OCI-LY3 (cell line): ENCODE data around the gene CSH1.
"Not testable (repeated sequence)": the region's sequence is repeated elsewhere in the genome, so short reads cannot be mapped to it uniquely, and the experiment has no call there.

Experiments used
- H2AFZ ChIP-seq: fragments of 200-600, 300-600 bp; shearing (Covaris generic); 2 replicates; pipeline ENCODE4 v1.6.0; 2014; ENCODE audit warnings: antibody characterized with exemption, low read depth, low read length
- H3K27ac ChIP-seq: fragments of 200-600, 300-600 bp; sonication (generic); 2 replicates; pipeline ENCODE4 v1.5.1; 2014; ENCODE audit warnings: mild to moderate bottlenecking, low read length, moderate library complexity, mixed read lengths
- H3K27me3 ChIP-seq: fragments of 200-600, 300-600 bp; sonication (generic); 2 replicates; pipeline ENCODE4 v1.6.1; 2014; ENCODE audit warnings: low read depth, low read length, mixed read lengths
- H3K36me3 ChIP-seq: fragments of 200-600, 300-600 bp; sonication (generic); replicated peaks from 2 replicates; pipeline ENCODE3; 2014; ENCODE audit warnings: low read depth, low read length, mixed read lengths
- H3K4me1 ChIP-seq: fragments of 300-600, 200-600 bp; sonication (generic); 2 replicates; pipeline ENCODE4 v1.6.1; 2014; ENCODE audit warnings: low read length, mixed read lengths
- H3K4me2 ChIP-seq: fragments of 200-600, 300-600 bp; sonication (generic); 2 replicates; pipeline ENCODE4 v1.6.1; 2014; ENCODE audit warnings: low read length, mixed read lengths
- H3K4me3 ChIP-seq: fragments of 300-600, 200-600 bp; sonication (generic); 2 replicates; pipeline ENCODE4 v1.5.1; 2014; ENCODE audit warnings: antibody characterized with exemption, mild to moderate bottlenecking, low read length, moderate library complexity
- H3K79me2 ChIP-seq: fragments of 300-600, 200-600 bp; shearing (Covaris generic); 2 replicates; pipeline ENCODE4 v1.6.1; 2014; ENCODE audit warnings: mild to moderate bottlenecking, low read length, mixed read lengths
- H3K9ac ChIP-seq: fragments of 300-600, 200-600 bp; shearing (Covaris generic); 2 replicates; pipeline ENCODE4 v1.6.0; 2014; ENCODE audit warnings: mild to moderate bottlenecking, low read length, moderate library complexity
- H3K9me3 ChIP-seq: fragments of 200-600, 300-600 bp; shearing (Covaris generic); 2 replicates; pipeline ENCODE4 v1.6.1; 2014; ENCODE audit warnings: low read length, mixed read lengths; ENCODE audit not compliant: insufficient read depth
- H4K20me1 ChIP-seq: fragments of 200-600, 300-600 bp; sonication (generic); 2 replicates; pipeline ENCODE4 v1.6.1; 2016; ENCODE audit warnings: low read length, mixed read lengths; ENCODE audit not compliant: insufficient read depth
- EZH2phosphoT487 ChIP-seq: fragments of 200-600 bp; shearing (Covaris generic); IDR thresholded peaks from 2 replicates; pipeline ENCODE4 v1.6.1; 2018; ENCODE audit warnings: antibody characterized with exemption, mixed run types, low read depth
- TF ChIP-seq, protein P1 (sequence below): fragments of 200-600, 300-600 bp; sonication (generic); IDR thresholded peaks from 2 replicates; pipeline ENCODE4 v1.5.1; 2014; ENCODE audit warnings: antibody characterized with exemption, low read length, low read depth

CSH1 gene

GRCh38 chr17:63919311-63919723 is 22.9 kb upstream of the CSH1 start:
- Histone ChIP-seq H2AFZ (no peak overlapping the region), H3K27ac (no peak overlapping the region), H3K36me3 (no peaks in the 10 kb centered on the region), H3K4me3 (peak overlapping the region; percentile 75), H4K20me1 (no peaks in the 10 kb centered on the region), H3K4me2 (peak overlapping the region; percentile 95), H3K4me1 (peaks cover 64% of the 10 kb centered on the region), H3K79me2 (no peaks in the 10 kb centered on the region), H3K27me3 (peaks cover 5% of the 10 kb centered on the region), H3K9ac (peak overlapping the region; percentile 41; the same call in 1 of the 2 replicates), H3K9me3 (no peaks in the 10 kb centered on the region)
- TF ChIP-seq, protein P1, sequence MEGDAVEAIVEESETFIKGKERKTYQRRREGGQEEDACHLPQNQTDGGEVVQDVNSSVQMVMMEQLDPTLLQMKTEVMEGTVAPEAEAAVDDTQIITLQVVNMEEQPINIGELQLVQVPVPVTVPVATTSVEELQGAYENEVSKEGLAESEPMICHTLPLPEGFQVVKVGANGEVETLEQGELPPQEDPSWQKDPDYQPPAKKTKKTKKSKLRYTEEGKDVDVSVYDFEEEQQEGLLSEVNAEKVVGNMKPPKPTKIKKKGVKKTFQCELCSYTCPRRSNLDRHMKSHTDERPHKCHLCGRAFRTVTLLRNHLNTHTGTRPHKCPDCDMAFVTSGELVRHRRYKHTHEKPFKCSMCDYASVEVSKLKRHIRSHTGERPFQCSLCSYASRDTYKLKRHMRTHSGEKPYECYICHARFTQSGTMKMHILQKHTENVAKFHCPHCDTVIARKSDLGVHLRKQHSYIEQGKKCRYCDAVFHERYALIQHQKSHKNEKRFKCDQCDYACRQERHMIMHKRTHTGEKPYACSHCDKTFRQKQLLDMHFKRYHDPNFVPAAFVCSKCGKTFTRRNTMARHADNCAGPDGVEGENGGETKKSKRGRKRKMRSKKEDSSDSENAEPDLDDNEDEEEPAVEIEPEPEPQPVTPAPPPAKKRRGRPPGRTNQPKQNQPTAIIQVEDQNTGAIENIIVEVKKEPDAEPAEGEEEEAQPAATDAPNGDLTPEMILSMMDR, result peak; percentile 82
- no peak for TF ChIP-seq EZH2phosphoT487

DNA sequence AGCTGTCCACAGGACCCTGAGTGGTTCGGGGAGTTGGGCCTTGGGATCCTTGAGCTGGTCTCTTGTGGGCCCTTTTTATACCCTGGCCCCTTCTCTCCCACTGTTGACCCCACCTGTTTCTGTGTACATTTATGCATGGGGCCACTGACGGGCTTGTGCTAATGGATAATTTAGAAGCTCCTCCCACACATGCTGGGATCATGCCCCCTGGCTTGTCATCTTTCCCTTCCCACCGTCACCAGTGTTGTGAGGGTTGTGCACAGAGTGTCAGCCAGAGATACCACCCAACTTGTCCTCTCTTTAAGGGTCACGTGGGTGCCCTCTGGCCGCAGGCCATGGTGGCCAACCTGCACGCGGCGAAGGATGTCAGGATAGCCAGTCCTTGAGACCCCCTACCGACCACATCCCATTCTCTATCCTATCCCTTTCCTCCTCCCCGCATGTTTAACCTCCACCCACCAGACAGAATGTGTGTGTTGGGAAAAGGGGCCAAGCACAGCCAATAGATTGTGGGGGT is 22.5 kb upstream of the CSH1 start, which contains the start of gene GH1:
GH1 (minus strand) TSS at position 51 of the 517 bp plus-strand sequence. CDS start 63 bp downstream, outside the sequence.
- not testable (repeated sequence) for H3K27ac ChIP-seq
- Histone ChIP-seq H3K4me3 (peak within 1 kb of the TSS; percentile 75), H3K9ac (peak within 1 kb of the TSS; percentile 41; the same call in 1 of the 2 replicates)

DNA sequence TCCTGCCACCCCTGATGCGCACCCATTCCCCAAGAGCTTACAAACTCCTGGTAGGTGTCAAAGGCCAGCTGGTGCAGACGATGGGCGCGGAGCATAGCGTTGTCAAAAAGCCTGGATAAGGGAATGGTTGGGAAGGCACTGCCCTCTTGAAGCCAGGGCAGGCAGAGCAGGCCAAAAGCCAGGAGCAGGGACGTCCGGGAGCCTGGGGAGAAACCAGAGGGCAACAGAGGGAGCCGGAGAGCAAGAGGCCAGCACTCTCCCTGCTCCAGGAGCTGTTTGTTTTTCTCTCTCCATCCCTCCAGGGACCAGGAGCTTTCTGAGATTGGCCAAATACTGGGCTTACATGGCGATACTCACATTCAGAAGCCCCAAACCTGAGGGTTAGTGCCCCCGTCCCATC is 21.9 kb upstream of the CSH1 start:
- no peak overlapping the region for H3K4me3 ChIP-seq
- no peaks in the 10 kb centered on the region for H4K20me1 ChIP-seq
- H3K36me3 ChIP-seq, result no peaks in the 10 kb centered on the region
- no peak overlapping the region for H2AFZ ChIP-seq
- peaks cover 5% of the 10 kb centered on the region for H3K27me3 ChIP-seq
- H3K79me2 ChIP-seq, result no peaks in the 10 kb centered on the region
- H3K9me3 ChIP-seq, result no peaks in the 10 kb centered on the region
- H3K27ac ChIP-seq, result no peak overlapping the region
- TF ChIP-seq, protein P1, result no peak
- no peak for TF ChIP-seq EZH2phosphoT487
- peaks cover 62% of the 10 kb centered on the region for H3K4me1 ChIP-seq
- no peak overlapping the region for H3K9ac ChIP-seq
- no peak overlapping the region for H3K4me2 ChIP-seq

More for the DNA sequence above, 22.5 kb upstream of the CSH1 start, which contains the start of gene GH1:
- H3K27me3 ChIP-seq, H4K20me1 ChIP-seq, H3K9me3 ChIP-seq, H3K79me2 ChIP-seq, H2AFZ ChIP-seq, H3K36me3 ChIP-seq: not testable (repeated sequence)
- peak within 1 kb of the TSS; percentile 95 for H3K4me2 ChIP-seq
- H3K4me1 ChIP-seq, result peaks cover 66% of the 10 kb centered on the region

- peaks cover 55% of the 10 kb centered on the region for H3K4me1 ChIP-seq
- no peak overlapping the region for H3K9ac ChIP-seq
- H2AFZ ChIP-seq, result no peak overlapping the region
- peaks cover 5% of the 10 kb centered on the region for H3K27me3 ChIP-seq
- TF ChIP-seq, protein P1, result no peak
- no peak for TF ChIP-seq EZH2phosphoT487
- H3K79me2 ChIP-seq, result no peaks in the 10 kb centered on the region
- H3K4me3 ChIP-seq, result no peak overlapping the region
- H3K27ac ChIP-seq, result no peak overlapping the region
- no peak overlapping the region for H3K4me2 ChIP-seq
- no peaks in the 10 kb centered on the region for H3K9me3 ChIP-seq
- no peaks in the 10 kb centered on the region for H3K36me3 ChIP-seq
- no peaks in the 10 kb centered on the region for H4K20me1 ChIP-seq
Measured at GRCh38 chr17:63917646-63918045, 21.3 kb upstream of the CSH1 start.

GRCh38 chr17:63917206-63917605 is 20.8 kb upstream of the CSH1 start:
- H3K27me3 ChIP-seq, H2AFZ ChIP-seq, H4K20me1 ChIP-seq, H3K36me3 ChIP-seq, H3K27ac ChIP-seq, H3K9me3 ChIP-seq, H3K4me3 ChIP-seq, H3K4me2 ChIP-seq, H3K79me2 ChIP-seq, H3K9ac ChIP-seq: not testable (repeated sequence)
- H3K4me1 ChIP-seq, result peaks cover 51% of the 10 kb centered on the region
